SK-N-SH (cell line): Measurements from ENCODE around the gene NFXL1. TPM values are rescaled to one million over a fixed set of nuclear protein-coding genes. Genes with fewer than 3 reads are reported as not detected.

Experiments used
- CTCF ChIA-PET: fragments of 300-600, 350-600 bp; formaldehyde crosslinking; extraction: SDS; loops from one replicate; lab custom pipeline; 2021; lab: Yijun Ruan, JAX
- POLR2A ChIA-PET: fragments of 350-600 bp; sonication (Branson Sonifier 250); formaldehyde crosslinking; extraction: SDS; loops from one replicate; lab custom pipeline; 2020; ENCODE audit warnings: antibody characterized with exemption, inconsistent platforms; lab: Yijun Ruan, JAX
- DNase-seq: peaks from one replicate; pipeline ENCODE4 v3.0.0; 2012
- H2AFZ ChIP-seq: fragments of 200-600 bp; sonication (generic); 2 replicates; pipeline ENCODE4 v1.8.1; 2016; ENCODE audit warnings: antibody characterized with exemption, mild to moderate bottlenecking, low read depth
- H3F3A ChIP-seq: fragments of 200-600 bp; sonication (generic); replicated peaks from 2 replicates; pipeline ENCODE3; 2016; ENCODE audit warnings: antibody characterized with exemption, mild to moderate bottlenecking; ENCODE audit not compliant: insufficient read depth
- H3K27ac ChIP-seq, 2 experiments: fragments of 200-500 bp in 1 of 2; fragments of 200-600 bp in 1 of 2; sonication (Bioruptor generic) in 1 of 2; sonication (generic), shearing (Covaris generic) in 1 of 2; 2 replicates each; pipeline versions ENCODE4 v1.5.1 to v1.6.1; 2014 to 2016; ENCODE audit warnings: low read depth in 2 of 2, inconsistent platforms in 1 of 2, low read length in 1 of 2, mild to moderate bottlenecking in 1 of 2, mixed read lengths in 1 of 2
- H3K27me3 ChIP-seq: fragments of 200-600 bp; sonication (generic), shearing (Covaris generic); 2 replicates; pipeline ENCODE4 v1.6.1; 2016; ENCODE audit warnings: mixed run types; ENCODE audit not compliant: insufficient read depth
- H3K36me3 ChIP-seq, 2 experiments: fragments of 200-500 bp in 1 of 2; fragments of 200-600 bp in 1 of 2; sonication (Bioruptor generic) in 1 of 2; sonication (generic) in 1 of 2; replicated peaks in 1 of 2; 2 replicates each; pipeline versions ENCODE3 to v1.5.1; 2014 to 2016; ENCODE audit warnings: low read length in 1 of 2, mild to moderate bottlenecking in 1 of 2; ENCODE audit not compliant: insufficient read depth in 2 of 2, control insufficient read depth in 1 of 2
- H3K4me1 ChIP-seq, 2 experiments: fragments of 200-500 bp in 1 of 2; fragments of 200-600 bp in 1 of 2; sonication (Bioruptor generic) in 1 of 2; sonication (generic), shearing (Covaris generic) in 1 of 2; 2 replicates each; pipeline versions ENCODE4 v1.5.1 to v1.6.1; 2014 to 2016; ENCODE audit warnings: low read depth in 1 of 2, low read length in 1 of 2, mixed run types in 1 of 2; ENCODE audit not compliant: insufficient read depth in 2 of 2, control insufficient read depth in 1 of 2
- H3K4me2 ChIP-seq: fragments of 200-600 bp; sonication (generic), shearing (Covaris generic); 2 replicates; pipeline ENCODE4 v1.6.1; 2017; ENCODE audit warnings: mixed run types
- H3K4me3 ChIP-seq, 2 experiments: fragments of 200-500 bp in 1 of 2; fragments of 200-600 bp in 1 of 2; sonication (Bioruptor generic) in 1 of 2; sonication (generic), shearing (Covaris generic) in 1 of 2; 2 replicates each; pipeline versions ENCODE4 v1.5.1 to v1.8.1; 2014 to 2016; ENCODE audit warnings: low read depth in 2 of 2, inconsistent platforms in 1 of 2, low read length in 1 of 2, mild to moderate bottlenecking in 1 of 2, mixed read lengths in 1 of 2, moderate library complexity in 1 of 2
- H3K79me2 ChIP-seq: fragments of 200-600 bp; sonication (generic); 2 replicates; pipeline ENCODE4 v1.8.1; 2017; ENCODE audit warnings: mild to moderate bottlenecking; ENCODE audit not compliant: insufficient read depth
- H3K9ac ChIP-seq: fragments of 200-600 bp; sonication (generic); 2 replicates; pipeline ENCODE4 v1.6.1; 2017; ENCODE audit warnings: mixed run types
- H3K9me2 ChIP-seq: fragments of 200-600 bp; sonication (generic); 2 replicates; pipeline ENCODE4 v1.6.1; 2017; ENCODE audit warnings: mixed run types
- H3K9me3 ChIP-seq: fragments of 200-600 bp; sonication (generic); 2 replicates; pipeline ENCODE4 v1.6.1; 2017; ENCODE audit warnings: mixed run types, mild to moderate bottlenecking, moderate library complexity
- H4K20me1 ChIP-seq: fragments of 200-600 bp; sonication (generic); 2 replicates; pipeline ENCODE4 v1.6.1; 2017; ENCODE audit warnings: mild to moderate bottlenecking, mixed run types; ENCODE audit not compliant: insufficient read depth
- CHD2 ChIP-seq: fragments of 150-350 bp; IDR thresholded peaks from 2 replicates; pipeline ENCODE4 v1.6.1; 2018; ENCODE audit warnings: low read length; ENCODE audit not compliant: partially characterized antibody
- EP300 ChIP-seq, 2 experiments: IDR thresholded peaks; 2 replicates each; pipeline versions ENCODE4 v1.4.0 to v1.6.1; 2012; ENCODE audit warnings: borderline replicate concordance in 1 of 2, low read depth in 1 of 2, low read length in 1 of 2
- EZH2phosphoT487 ChIP-seq: fragments of 200-600 bp; sonication (generic); IDR thresholded peaks from 2 replicates; pipeline ENCODE4 v1.6.1; 2017; ENCODE audit warnings: low read depth, mixed run types, mild to moderate bottlenecking, antibody characterized with exemption, moderate library complexity, borderline replicate concordance
- FOSL2 ChIP-seq: IDR thresholded peaks from 2 replicates; pipeline ENCODE4 v1.4.0; 2012; ENCODE audit warnings: low read depth, mild to moderate bottlenecking, moderate library complexity, borderline replicate concordance
- GABPA ChIP-seq: IDR thresholded peaks from 2 replicates; pipeline ENCODE4 v1.4.0; 2012; ENCODE audit warnings: low read depth, mild to moderate bottlenecking
- IRF3 ChIP-seq: fragments of 150-350 bp; IDR thresholded peaks from 2 replicates; pipeline ENCODE4 v1.6.1; 2016; ENCODE audit warnings: mild to moderate bottlenecking, low read depth, low read length
- POLR2AphosphoS5 ChIP-seq: IDR thresholded peaks from 2 replicates; pipeline ENCODE4 v1.6.1; 2012; ENCODE audit warnings: low read depth, low read length
- RAD21 ChIP-seq: IDR thresholded peaks from 2 replicates; pipeline ENCODE4 v1.6.1; 2012; ENCODE audit warnings: mild to moderate bottlenecking, low read length
- RFX5 ChIP-seq: IDR thresholded peaks from 2 replicates; pipeline ENCODE4 v1.6.1; 2012; ENCODE audit warnings: mild to moderate bottlenecking, improper control_type of control experiment, low read length
- RXRA ChIP-seq: IDR thresholded peaks from 2 replicates; pipeline ENCODE4 v1.4.0; 2012; ENCODE audit warnings: low read depth, mild to moderate bottlenecking, borderline replicate concordance
- SIN3A ChIP-seq: IDR thresholded peaks from 2 replicates; pipeline ENCODE4 v1.6.1; 2012; ENCODE audit warnings: low read depth, mild to moderate bottlenecking, low read length, moderate library complexity, borderline replicate concordance
- SMC3 ChIP-seq: IDR thresholded peaks from 2 replicates; pipeline ENCODE4 v1.6.1; 2012; ENCODE audit warnings: low read depth, low read length, improper control_type of control experiment
- TAF1 ChIP-seq: IDR thresholded peaks from 2 replicates; pipeline ENCODE4 v1.6.1; 2012; ENCODE audit warnings: low read depth, mild to moderate bottlenecking, low read length, moderate library complexity, borderline replicate concordance
- TCF12 ChIP-seq: IDR thresholded peaks from 2 replicates; pipeline ENCODE4 v1.4.0; 2012
- TEAD4 ChIP-seq: IDR thresholded peaks from 2 replicates; pipeline ENCODE4 v1.4.0; 2012; ENCODE audit warnings: mild to moderate bottlenecking, borderline replicate concordance; ENCODE audit not compliant: insufficient read depth
- USF2 ChIP-seq: fragments of 150-350 bp; IDR thresholded peaks from 2 replicates; pipeline ENCODE4 v1.6.1; 2017; ENCODE audit warnings: antibody characterized with exemption, low read length, low read depth, borderline replicate concordance
- WGBS: methylation state at CpG from one replicate; pipeline ENCODE4 v1.1.6; 2017; ENCODE audit warnings: low lambda C conversion rate; 5-methylcytosine and 5-hydroxymethylcytosine counted together
- polyA plus RNA-seq, 3 experiments: library from polyadenylated mRNA; depleted of rRNA; stranded (reverse); fragments of >200 nt; gene quantifications; 2 replicates each; pipeline ENCODE4 v1.2.3, GENCODE V29; 2012
- TF ChIP-seq, protein P1 (sequence below): IDR thresholded peaks from 2 replicates; pipeline ENCODE4 v1.4.0; 2012; ENCODE audit warnings: low read depth, borderline replicate concordance
- TF ChIP-seq, protein P2 (sequence below): IDR thresholded peaks from 2 replicates; pipeline ENCODE4 v1.4.0; 2012; ENCODE audit warnings: low read depth
- TF ChIP-seq, protein P3 (sequence below): fragments of 200-600 bp; sonication (generic); IDR thresholded peaks from 2 replicates; pipeline ENCODE4 v1.6.1; 2017; ENCODE audit warnings: antibody characterized with exemption, mild to moderate bottlenecking, moderate library complexity

The NFXL1 gene
- polyA plus RNA-seq, 1 of the 3 experiments (the other 2 are of a cell fraction) = 9.0 TPM

- CTCF ChIA-PET = interaction anchor here (1.2 to 8.6 kb wide), 10 partner anchors 9 to 165 kb away, joined by 4 to 417 read pairs (median 16); no protein-coding TSS in a partner anchor
- no peak overlapping the region for H3K4me2 ChIP-seq
Measured at GRCh38 chr4:47835494-47835893, 78.9 kb downstream of the NFXL1 start.

More at GRCh38 chr4:47835494-47835893, 78.9 kb downstream of the NFXL1 start:
- Histone ChIP-seq H4K20me1 (no peaks in the 10 kb centered on the region), H3K27ac (no peak overlapping the region), H3K9ac (no peak overlapping the region), H3K36me3 (peaks cover 0 to 3% of the 10 kb centered on the region in 2 experiments), H3F3A (peaks cover 16% of the 10 kb centered on the region), H3K9me2 (no peaks in the 10 kb centered on the region), H3K4me3 (no peak overlapping the region), H3K9me3 (peaks cover 7% of the 10 kb centered on the region; the same call in 1 of the 2 replicates), H3K4me1 (peaks cover 0 to 14% of the 10 kb centered on the region in 2 experiments; a peak in 2 of 4 replicates), H2AFZ (no peak overlapping the region), H3K27me3 (no peaks in the 10 kb centered on the region), H3K79me2 (no peaks in the 10 kb centered on the region)
- TF ChIP-seq RXRA (no peak), RAD21 (no peak), TAF1 (no peak), SMC3 (no peak), USF2 (no peak), EP300 (IDR thresholded peaks at IDR 0.05; ENCODE audit: borderline replicate concordance in 1 of 2, low read depth in 1 of 2, low read length in 1 of 2) (no peak), CHD2 (no peak), TEAD4 (no peak), FOSL2 (no peak), RFX5 (no peak), IRF3 (no peak), SIN3A (no peak), GABPA (no peak), TCF12 (no peak), EZH2phosphoT487 (no peak), POLR2AphosphoS5 (no peak)
- TF ChIP-seq, protein P1, sequence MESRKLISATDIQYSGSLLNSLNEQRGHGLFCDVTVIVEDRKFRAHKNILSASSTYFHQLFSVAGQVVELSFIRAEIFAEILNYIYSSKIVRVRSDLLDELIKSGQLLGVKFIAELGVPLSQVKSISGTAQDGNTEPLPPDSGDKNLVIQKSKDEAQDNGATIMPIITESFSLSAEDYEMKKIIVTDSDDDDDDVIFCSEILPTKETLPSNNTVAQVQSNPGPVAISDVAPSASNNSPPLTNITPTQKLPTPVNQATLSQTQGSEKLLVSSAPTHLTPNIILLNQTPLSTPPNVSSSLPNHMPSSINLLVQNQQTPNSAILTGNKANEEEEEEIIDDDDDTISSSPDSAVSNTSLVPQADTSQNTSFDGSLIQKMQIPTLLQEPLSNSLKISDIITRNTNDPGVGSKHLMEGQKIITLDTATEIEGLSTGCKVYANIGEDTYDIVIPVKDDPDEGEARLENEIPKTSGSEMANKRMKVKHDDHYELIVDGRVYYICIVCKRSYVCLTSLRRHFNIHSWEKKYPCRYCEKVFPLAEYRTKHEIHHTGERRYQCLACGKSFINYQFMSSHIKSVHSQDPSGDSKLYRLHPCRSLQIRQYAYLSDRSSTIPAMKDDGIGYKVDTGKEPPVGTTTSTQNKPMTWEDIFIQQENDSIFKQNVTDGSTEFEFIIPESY = no peak
- TF ChIP-seq, protein P2, sequence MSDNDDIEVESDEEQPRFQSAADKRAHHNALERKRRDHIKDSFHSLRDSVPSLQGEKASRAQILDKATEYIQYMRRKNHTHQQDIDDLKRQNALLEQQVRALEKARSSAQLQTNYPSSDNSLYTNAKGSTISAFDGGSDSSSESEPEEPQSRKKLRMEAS = no peak
- TF ChIP-seq, protein P3, sequence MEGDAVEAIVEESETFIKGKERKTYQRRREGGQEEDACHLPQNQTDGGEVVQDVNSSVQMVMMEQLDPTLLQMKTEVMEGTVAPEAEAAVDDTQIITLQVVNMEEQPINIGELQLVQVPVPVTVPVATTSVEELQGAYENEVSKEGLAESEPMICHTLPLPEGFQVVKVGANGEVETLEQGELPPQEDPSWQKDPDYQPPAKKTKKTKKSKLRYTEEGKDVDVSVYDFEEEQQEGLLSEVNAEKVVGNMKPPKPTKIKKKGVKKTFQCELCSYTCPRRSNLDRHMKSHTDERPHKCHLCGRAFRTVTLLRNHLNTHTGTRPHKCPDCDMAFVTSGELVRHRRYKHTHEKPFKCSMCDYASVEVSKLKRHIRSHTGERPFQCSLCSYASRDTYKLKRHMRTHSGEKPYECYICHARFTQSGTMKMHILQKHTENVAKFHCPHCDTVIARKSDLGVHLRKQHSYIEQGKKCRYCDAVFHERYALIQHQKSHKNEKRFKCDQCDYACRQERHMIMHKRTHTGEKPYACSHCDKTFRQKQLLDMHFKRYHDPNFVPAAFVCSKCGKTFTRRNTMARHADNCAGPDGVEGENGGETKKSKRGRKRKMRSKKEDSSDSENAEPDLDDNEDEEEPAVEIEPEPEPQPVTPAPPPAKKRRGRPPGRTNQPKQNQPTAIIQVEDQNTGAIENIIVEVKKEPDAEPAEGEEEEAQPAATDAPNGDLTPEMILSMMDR = no peak
- no peak for DNase-seq
- 95% methylated on average over 2 of the region's 2 CpGs for WGBS
- POLR2A ChIA-PET = no interaction called here
